ENCODE measurements around the gene TAMM41.
"Not testable (repeated sequence)": the region's sequence is repeated elsewhere in the genome, so short reads cannot be mapped to it uniquely, and the experiment has no call there.

The TAMM41 gene

DNA sequence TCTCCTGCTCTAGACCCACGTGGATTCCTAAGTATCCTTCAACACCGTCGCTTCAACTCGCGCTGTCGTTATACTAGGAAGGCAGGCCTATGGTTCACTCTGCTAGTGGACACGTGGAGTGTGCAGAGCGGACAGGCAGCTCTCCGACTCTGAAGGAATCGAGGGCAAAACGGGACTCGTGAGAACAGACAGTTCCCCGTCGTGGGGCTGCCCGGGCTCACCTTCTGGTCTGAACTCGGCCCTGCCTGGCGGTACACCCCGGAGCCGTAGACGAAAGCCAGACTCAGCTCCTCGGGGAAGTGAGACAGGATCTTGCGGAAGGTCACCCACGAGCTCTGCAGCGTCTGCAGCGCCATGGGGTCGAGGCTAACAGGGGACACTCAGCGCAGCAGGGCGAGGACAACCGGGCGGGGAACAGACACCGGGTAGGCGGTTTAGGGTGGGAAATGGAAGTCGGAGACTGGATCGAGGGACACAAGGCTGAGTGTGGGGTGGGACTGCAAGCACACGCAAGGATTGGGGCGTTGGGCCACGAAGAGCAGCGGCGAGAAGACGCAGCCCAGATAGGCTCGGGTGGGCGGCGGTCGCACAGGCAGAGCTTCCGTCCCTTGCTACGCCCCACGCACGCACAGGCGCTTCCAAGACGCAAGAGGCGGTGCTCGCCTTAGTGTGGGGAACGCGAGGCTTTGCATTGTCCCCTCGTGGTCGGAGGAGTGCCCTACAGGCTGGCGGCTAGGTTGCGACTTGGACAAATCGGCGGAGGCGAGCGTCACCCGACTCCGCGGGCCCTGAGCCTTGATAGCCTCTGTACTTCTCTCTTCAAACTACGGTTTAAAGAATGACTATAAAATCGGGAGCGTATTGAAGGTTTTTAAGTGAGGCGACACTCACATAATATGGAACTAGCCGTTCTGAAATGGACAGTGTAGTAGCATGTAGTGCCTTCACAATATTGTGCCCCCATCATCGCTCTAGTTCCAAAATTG lies at the start of gene TAMM41:
Gene TAMM41, minus strand, starts transcription at position 605 of the 986 bp plus-strand sequence. Its CDS starts 249 bp downstream, at position 356.
- DNase-seq (ENCODE audit: low read depth) = peak; percentile 81

GRCh38 chr3:11878837-11879236 lies 32.2 kb upstream of the TAMM41 start:
- DNase-seq (ENCODE audit: low read depth) = no peak

DNA sequence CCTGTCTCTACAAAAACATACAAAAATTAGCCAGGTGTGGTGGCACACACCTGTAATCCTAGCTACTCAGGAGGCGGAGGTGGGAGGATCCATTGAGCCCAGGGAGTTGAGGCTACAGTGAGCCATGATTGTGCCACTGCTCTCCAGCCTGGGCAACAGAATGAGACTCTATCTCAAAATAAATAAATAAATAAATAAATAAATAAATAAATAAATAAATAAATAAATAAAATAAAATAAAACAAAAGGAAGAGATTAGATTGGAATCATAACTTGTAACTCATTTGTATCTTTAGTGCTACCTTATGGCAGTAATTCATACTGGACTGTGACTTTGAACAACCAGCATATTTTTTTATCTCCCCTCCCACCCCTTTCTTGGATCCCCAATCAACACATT lies 28.0 kb upstream of the TAMM41 start:
- not testable (repeated sequence) for DNase-seq (ENCODE audit: low read depth)

- not testable (repeated sequence) for DNase-seq (ENCODE audit: low read depth)
Measured at GRCh38 chr3:11863739-11864138, 17.1 kb upstream of the TAMM41 start.

DNA sequence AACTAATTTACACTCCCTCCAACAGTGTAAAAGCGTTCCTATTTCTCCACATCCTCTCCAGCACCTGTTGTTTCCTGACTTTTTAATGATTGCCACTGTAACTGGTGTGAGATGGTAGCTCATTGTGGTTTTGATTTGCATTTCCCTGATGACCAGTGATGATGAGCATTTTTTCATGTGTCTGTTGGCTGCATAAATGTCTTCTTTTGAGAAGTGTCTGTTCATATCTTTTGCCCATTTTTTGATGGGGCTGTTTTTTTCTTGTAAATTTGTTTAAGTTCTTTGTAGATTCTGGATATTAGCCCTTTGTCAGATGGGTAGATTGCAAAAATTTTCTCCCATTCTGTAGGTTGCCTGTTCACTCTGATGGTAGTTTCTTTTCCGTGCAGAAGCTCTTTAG lies 15.9 kb upstream of the TAMM41 start:
- DNase-seq (ENCODE audit: low read depth) = not testable (repeated sequence)

DNA sequence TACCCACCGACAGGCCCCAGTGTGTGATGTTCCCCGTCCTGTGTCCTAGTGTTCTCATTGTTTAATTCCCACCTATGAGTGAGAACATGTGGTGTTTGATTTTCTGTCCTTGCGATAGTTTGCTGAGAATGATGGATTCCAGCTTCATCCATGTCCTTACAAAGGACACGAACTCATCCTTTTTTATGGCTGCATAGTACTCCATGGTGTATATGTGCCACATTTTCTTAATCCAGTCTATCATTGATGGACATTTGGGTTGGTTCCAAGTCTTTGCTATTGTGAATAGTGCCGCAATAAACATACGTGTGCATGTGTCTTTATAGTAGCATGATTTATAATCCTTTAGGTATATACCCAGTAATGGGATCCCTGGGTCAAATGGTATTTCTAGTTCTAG lies 15.5 kb upstream of the TAMM41 start:
- not testable (repeated sequence) for DNase-seq (ENCODE audit: low read depth)

GRCh38 chr3:11860213-11860612 lies 13.5 kb upstream of the TAMM41 start:
- not testable (repeated sequence) for DNase-seq (ENCODE audit: low read depth)

- DNase-seq (ENCODE audit: low read depth) = no peak
Measured at GRCh38 chr3:11853450-11853849, 6.8 kb upstream of the TAMM41 start.

DNA sequence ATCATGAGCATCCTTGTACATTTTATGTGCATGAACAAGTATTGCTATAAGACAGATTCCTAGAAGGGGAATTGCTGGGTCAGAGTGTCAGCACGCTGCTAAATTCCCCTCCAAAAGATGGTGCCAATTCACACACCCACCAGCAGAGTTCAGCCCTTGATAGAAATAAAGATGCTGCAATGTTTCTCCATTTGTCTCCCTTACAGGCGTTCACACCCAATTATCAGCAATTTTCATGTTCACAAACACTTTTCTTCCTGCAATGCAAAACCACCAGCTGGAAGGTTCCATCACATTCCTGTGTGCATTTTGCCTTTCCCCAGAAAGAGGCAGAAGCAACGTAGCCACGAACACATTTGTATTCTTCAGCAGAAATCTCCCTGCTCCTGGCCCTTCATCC lies 3.3 kb upstream of the TAMM41 start:
- DNase-seq (ENCODE audit: low read depth) = no peak

- no peak for DNase-seq (ENCODE audit: low read depth)
Measured at GRCh38 chr3:11847607-11848006, 922 bp upstream of the TAMM41 start.

DNA sequence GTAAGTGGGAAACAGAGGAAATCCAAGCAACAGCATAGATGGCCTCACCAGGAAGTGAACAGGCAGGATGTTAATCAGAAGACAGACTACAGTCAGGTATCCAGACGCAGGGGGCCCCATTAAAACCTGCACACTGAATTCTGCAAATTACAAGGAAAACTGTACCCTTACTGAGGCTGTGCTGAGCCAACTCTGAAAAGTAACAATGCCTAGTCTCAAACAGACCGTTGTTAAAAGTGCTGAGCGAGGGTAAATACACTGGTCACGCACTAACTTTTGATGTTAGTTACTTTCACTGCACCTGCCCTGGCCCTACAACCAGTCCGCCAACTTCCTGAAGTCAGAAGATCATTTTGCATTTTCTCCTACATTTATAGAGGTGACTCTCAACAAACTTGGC lies 1.0 kb downstream of the TAMM41 start:
- no peak for DNase-seq (ENCODE audit: low read depth)

- DNase-seq (ENCODE audit: low read depth) = no peak
Measured at GRCh38 chr3:11844891-11845290, 1.8 kb downstream of the TAMM41 start.

GRCh38 chr3:11835028-11835639 lies 11.6 kb downstream of the TAMM41 start:
- DNase-seq (ENCODE audit: low read depth) = no peak

DNA sequence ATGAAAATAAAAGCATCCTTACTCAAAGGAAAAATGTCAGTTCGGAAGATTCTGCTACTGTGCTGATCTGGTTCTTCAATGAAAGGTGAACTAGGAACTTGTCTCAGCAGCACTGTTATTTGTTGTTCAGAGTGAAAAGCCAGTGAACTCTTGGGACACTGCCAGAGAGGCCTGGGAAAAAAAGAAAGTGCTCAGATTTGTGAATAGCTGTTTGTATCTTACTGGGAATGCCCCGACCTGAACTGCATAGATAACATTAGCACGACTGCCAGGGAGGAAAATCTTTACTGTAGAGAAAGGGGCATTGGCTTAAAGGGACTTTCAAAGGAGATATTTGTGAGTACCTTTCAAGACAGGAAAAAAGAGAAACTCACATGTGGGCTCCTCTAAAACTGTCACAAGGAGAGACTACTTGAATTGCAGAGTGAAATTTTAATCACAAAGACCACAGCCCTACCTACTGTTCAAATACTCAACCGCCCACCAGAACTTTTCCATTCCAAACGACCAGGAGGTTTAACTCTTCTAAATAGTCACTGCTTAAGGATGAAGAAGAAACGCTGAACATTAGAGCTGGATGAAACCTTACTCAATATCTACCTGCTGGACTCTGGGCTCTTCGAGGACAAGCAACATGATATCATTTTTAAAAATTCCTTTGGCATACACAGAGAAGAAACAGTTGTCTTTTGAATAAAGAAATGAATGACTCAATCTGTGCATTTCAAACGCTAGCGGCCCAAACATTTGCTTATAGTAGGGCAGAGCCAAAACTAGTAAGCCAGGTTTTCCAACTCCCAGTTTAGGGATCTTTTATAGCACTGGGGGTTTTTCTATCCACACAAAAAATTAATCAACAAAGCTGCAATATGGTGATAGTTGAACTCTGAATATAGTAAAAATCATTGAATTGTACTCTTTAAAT lies 13.4 kb downstream of the TAMM41 start:
- DNase-seq (ENCODE audit: low read depth) = no peak

DNA sequence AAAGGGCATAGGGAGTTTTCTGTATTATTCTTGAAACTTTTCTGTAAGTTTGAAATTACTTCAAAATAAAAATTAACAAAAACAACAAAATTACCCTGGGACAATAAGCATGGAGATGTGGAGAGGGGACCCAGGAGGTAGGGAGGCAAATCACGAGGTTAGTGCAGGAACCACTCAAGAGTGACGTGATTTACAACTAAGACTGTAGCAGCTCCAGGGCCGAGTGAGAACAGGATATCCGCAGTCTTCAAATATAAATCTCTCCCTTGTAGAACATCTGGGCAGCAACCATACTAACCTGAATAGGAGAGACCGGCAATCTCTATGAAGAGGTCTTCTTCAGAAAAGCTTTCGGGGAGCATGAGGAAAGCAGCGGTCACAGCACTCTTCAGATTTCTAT lies 17.3 kb downstream of the TAMM41 start:
- no peak for DNase-seq (ENCODE audit: low read depth)

DNA sequence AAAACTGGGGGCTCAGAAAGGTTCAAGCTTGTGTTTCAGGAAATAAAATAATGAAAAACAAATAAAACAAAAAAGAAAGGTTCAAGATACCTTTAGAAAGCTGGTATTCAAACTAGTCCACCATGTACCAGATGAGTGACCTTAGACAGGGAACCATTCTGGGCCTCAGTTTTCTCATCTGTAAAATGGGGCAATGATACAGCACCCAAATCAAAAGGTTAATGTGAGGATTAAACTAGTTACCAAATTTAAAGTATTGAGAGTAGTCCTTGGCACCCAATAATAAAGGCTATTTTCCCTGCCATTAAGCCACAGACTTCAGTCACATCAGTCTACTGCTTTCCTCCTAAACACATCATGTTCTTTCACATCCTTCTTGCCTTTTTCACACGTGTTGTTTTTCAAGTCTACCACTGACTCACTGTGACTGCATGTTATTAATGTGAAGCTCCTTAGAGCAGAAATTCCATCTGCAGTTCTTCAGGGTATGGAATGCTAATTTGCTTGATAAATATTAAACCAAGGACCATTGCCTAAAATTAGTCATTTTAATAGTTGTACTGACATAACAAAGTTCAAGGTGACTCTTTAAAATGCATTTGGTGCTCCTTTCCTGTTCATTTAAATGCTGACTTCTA lies 19.9 kb downstream of the TAMM41 start:
- no peak for DNase-seq (ENCODE audit: low read depth)

- DNase-seq (ENCODE audit: low read depth) = no peak
Measured at GRCh38 chr3:11825301-11825700, 21.4 kb downstream of the TAMM41 start.

GRCh38 chr3:11820531-11821041 lies 26.1 kb downstream of the TAMM41 start:
- no peak for DNase-seq (ENCODE audit: low read depth)

- DNase-seq (ENCODE audit: low read depth) = no peak
Measured at GRCh38 chr3:11819146-11819689, 27.5 kb downstream of the TAMM41 start.

DNA sequence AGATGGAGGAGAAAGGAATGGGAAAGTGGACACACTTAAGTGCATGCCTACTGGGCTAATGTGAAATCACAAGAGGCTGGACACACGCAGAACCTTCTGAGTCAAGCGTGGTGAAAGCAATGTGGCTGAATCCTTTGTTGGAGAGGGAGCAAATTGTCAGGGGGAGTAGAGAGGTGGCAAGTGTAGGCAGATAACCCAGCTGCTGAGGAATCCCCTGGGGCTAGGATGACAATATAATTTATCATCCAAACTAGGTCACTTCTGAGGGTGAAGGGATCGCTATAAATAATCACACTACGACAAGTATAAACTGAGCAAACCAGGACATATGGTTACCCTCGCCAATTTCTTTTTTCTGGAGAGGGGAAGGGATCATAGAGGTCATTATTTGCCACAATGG lies 28.7 kb downstream of the TAMM41 start:
- no peak for DNase-seq (ENCODE audit: low read depth)

DNA sequence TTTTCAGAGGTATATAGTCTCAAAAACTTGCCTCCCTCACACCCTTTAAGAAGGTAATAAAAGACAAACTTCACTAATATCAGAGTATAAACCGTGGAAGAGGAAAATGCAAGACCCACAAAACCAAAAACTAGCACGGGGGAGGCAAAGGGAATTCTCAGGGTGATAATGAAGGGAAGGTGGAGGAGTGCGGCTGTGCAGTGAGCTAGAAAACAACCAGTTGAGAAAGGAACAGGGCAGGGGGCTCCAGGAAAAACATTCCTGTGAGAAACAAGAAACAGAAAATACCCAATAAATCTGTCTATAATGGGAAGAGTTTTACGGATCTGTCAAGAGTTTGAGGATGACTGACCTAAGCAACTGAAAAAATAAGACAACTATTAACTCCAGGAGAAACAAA lies 31.6 kb downstream of the TAMM41 start:
- DNase-seq (ENCODE audit: low read depth) = no peak

All from activated gamma-delta T cell treated with anti-CD3 and anti-CD28 coated beads, Interleukin-2, amount 50 U/mL, for 16 hours (primary cell).